ENCODE data around the gene KCNQ2.

- TF ChIP-seq POLR2A (IDR thresholded peaks at IDR 0.05) (no peak), CTCF (IDR thresholded peaks at IDR 0.05) (no peak)
Measured at GRCh38 chr20:63500151-63500901, 27.9 kb upstream of the KCNQ2 start.

Data from testis (tissue), 2 donors.